Measurements from ENCODE around the gene MERTK.

Gene MERTK

DNA sequence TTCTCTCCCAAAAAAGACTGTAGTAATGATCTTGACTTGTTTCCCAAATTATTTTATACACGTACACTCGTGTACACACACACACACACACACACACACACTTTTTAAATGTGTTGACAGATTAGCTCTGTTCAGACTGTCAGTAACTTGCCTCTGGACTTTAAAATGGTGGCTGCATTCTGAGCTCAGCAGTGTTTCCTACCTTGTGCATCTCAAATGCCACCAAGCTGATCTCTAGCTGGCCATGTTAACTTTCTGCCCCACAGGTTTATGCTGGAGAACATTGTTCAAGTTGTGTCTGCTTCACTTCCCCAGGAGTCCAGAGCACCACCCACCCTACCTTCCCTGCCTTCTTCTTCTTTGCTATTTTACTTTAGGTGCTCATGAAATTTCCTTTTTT, 83.3 kb downstream of the MERTK start:
- no peak for DNase-seq (ENCODE audit: low read depth)

- DNase-seq (ENCODE audit: low read depth): no peak
Measured at GRCh38 chr2:111982822-111983221, 84.4 kb downstream of the MERTK start.

- no peak for DNase-seq (ENCODE audit: low read depth)
Measured at GRCh38 chr2:111983478-111984212, 85.2 kb downstream of the MERTK start.

GRCh38 chr2:111984213-111984604, 85.8 kb downstream of the MERTK start:
- DNase-seq (ENCODE audit: low read depth): no peak

GRCh38 chr2:111985514-111985913, 87.1 kb downstream of the MERTK start:
- no peak for DNase-seq (ENCODE audit: low read depth)

GRCh38 chr2:111986116-111986900, 87.9 kb downstream of the MERTK start:
- DNase-seq (ENCODE audit: low read depth): no peak

GRCh38 chr2:111990375-111990774, 92.0 kb downstream of the MERTK start:
- DNase-seq (ENCODE audit: low read depth): no peak

GRCh38 chr2:111990856-111991255, 92.4 kb downstream of the MERTK start:
- no peak for DNase-seq (ENCODE audit: low read depth)

DNA sequence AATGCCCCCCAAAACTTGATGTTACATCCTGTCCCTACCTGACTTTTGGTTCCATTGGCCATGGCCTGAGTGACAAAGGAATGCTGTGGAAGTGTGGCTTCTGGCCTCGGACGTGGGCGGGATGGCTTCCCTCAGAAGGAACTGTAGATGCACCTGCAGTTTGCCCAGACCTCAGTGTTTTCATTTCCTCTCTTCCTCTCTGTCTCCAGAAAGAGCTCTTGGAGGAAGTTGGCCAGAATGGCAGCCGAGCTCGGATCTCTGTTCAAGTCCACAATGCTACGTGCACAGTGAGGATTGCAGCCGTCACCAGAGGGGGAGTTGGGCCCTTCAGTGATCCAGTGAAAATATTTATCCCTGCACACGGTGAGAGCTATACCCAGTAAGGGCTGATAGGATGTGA, 95.6 kb downstream of the MERTK start:
- DNase-seq (ENCODE audit: low read depth): no peak

DNA sequence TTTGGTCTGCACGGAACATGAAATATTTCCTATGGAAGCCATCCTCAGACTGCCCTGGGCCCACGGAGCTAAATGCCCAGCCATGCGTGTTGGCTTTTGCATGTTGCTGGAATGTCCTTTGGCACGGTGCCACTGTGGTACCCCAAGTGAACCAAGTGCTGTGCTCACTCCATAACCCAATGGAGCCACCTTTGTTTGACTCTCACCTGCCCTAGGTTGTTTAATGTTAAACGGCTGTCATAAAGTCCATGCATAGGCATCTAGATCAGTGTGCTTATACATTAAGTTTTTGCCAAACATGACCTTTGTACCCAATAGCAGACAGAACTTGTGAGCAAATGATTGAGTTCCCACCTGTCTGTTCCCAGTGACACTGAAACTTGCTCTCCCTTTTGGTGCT, 96.7 kb downstream of the MERTK start:
- DNase-seq (ENCODE audit: low read depth): no peak

DNA sequence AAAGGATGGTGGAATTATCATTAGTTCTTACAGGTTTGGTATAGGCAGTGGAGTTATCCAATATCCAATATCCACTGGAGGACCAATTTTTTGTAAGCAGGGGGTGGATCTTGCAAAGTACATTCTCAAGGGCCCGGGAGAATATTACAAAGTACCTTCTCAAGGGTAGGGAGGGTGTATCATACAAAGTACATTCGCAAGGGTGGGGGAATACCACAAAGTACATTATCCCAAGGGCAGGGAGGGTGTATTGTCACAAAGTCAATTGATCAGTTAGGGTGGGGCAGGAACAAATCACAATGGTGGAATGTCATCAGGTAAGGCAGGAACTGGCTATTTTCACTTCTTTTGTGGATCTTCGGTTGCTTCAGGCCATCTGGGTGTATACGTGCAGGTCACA, 101.4 kb downstream of the MERTK start:
- no peak for DNase-seq (ENCODE audit: low read depth)

- no peak for DNase-seq (ENCODE audit: low read depth)
Measured at GRCh38 chr2:112000399-112001135, 102.2 kb downstream of the MERTK start.

DNA sequence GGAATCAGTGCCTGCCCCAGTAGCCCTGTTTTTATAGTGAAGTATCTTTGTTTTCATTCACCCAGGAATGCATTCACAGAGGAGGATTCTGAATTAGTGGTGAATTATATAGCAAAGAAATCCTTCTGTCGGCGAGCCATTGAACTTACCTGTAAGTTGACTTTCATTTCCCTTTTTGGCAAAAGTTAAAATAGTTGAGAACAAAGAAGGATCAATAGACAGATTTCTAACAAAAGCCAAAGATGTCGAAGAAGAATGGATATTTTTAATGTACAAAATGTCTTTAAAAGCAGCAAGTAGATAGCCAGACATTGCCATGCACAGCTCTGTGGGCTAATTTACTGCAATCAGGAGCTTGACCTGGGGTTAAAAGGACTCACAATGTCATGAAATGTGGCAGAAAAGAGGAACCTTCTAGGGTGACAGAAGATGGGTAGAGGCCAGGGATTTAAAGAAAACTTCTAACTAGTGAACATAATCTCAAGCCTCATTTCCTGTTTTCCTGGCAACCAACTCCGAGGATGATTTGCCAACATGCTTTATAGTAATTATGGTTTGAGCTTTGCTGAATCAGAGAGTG, 102.8 kb downstream of the MERTK start:
- no peak for DNase-seq (ENCODE audit: low read depth)

- no peak for DNase-seq (ENCODE audit: low read depth)
Measured at GRCh38 chr2:112001942-112002341, 103.5 kb downstream of the MERTK start.

GRCh38 chr2:112003576-112004252, 105.3 kb downstream of the MERTK start:
- DNase-seq (ENCODE audit: low read depth): no peak

- no peak for DNase-seq (ENCODE audit: low read depth)
Measured at GRCh38 chr2:112004253-112004645, 105.8 kb downstream of the MERTK start.

- no peak for DNase-seq (ENCODE audit: low read depth)
Measured at GRCh38 chr2:112005406-112006075, 107.1 kb downstream of the MERTK start.

DNA sequence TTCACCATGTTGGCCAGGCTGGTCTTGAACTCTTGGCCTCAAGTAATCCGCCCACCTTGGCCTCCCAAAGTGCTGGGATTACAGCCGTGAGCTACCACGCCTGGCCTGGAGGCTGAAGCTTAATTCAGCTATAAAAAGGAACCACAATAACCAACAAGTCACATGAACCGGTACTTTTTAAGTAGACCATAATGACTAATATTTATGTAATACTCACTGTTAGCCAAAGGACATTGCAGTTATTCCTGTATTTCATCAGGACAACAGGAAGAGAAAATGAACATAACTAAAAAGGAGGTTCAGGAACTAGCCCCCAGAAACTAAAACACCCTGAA, 107.6 kb downstream of the MERTK start:
- DNase-seq (ENCODE audit: low read depth): no peak

DNA sequence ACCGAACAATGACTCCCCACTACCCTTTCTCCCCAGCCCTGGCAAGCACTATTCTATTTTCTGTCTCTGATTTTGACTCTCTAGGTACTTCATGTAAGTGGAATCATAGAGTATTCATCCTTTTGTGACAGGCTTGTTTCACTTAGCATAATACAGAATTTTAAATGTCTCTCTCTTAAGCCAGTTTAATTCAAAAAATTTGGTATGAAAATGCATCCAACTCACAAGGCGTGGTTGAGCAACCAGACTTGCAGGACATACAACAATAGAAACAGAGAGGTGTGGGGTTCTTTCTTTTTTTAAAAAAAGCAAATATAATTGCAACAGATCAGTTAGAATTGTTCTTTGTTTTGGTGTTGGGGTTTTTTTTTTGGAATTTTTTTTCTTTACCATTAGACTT, 109.1 kb downstream of the MERTK start:
- no peak for DNase-seq (ENCODE audit: low read depth)

DNA sequence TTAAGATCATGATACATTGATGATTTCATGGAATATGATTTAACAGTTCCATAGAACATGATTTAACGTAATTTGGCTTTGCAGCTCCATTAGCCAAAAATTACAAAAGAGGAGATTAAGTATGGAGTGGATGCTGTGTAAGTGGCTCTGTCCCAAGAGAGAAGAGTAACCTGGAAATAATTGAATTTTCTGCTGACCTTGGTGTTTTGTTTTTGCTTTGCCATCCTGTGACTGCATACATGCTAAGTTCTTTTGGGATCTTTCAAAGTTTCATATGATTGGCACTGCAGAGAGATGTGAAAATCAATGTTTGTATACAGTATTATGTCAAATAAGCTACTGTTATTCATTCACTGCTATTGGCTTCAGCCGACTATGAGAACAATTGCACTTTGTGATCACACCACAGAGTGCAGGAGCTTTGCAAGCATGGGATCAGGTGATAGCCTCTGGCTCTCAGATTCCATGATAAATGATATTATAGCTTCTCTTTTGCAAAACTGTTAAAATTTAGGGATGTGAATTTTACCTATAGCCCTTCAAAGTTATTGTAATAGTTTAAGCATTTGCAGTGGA, 110.6 kb downstream of the MERTK start:
- no peak for DNase-seq (ENCODE audit: low read depth)

- DNase-seq (ENCODE audit: low read depth): no peak
Measured at GRCh38 chr2:112010751-112011150, 112.3 kb downstream of the MERTK start.

Measured in activated T-cell treated with anti-CD3 and anti-CD28 coated beads for 1 hour (primary cell).